Trophoblast cell (in vitro differentiated cells and primary cell): Measurements from ENCODE around the gene CDKL2.
A peak's percentile ranks its signal among the peaks of the same experiment; 100 is the strongest.

Experiments
- DNase-seq, 2 donors: peaks; one replicate each; pipeline ENCODE4 v3.0.0-alpha.2; 2016
- H2AFZ ChIP-seq: 2 replicates; pipeline ENCODE4 v1.6.1; 2013; ENCODE audit warnings: low read length, moderate library complexity, mild to moderate bottlenecking; ENCODE audit not compliant: insufficient read depth, poor library complexity
- H2AK5ac ChIP-seq: 2 replicates; pipeline ENCODE4 v1.6.1; 2013; ENCODE audit warnings: mild to moderate bottlenecking, low read length
- H2BK120ac ChIP-seq: 2 replicates; pipeline ENCODE4 v1.6.1; 2013; ENCODE audit warnings: low read length, mild to moderate bottlenecking, moderate library complexity; ENCODE audit not compliant: insufficient read depth, poor library complexity
- H2BK12ac ChIP-seq: 2 replicates; pipeline ENCODE4 v1.6.1; 2013; ENCODE audit warnings: mild to moderate bottlenecking, low read length, moderate library complexity
- H2BK5ac ChIP-seq: 2 replicates; pipeline ENCODE4 v1.6.1; 2013; ENCODE audit warnings: low read length, low read depth, moderate library complexity, mild to moderate bottlenecking; ENCODE audit not compliant: poor library complexity
- H3K14ac ChIP-seq: 2 replicates; pipeline ENCODE4 v1.6.1; 2013; ENCODE audit warnings: mild to moderate bottlenecking, low read length
- H3K18ac ChIP-seq: 2 replicates; pipeline ENCODE4 v1.6.1; 2013; ENCODE audit warnings: mild to moderate bottlenecking, low read length
- H3K23ac ChIP-seq: 2 replicates; pipeline ENCODE4 v1.6.1; 2013; ENCODE audit warnings: low read length
- H3K27ac ChIP-seq: 2 replicates; pipeline ENCODE4 v1.5.1; 2013; ENCODE audit warnings: low read depth, mild to moderate bottlenecking, inconsistent platforms, low read length, moderate library complexity
- H3K27me3 ChIP-seq: 2 replicates; pipeline ENCODE4 v1.6.1; 2013; ENCODE audit warnings: inconsistent platforms, mild to moderate bottlenecking, low read length, moderate library complexity; ENCODE audit not compliant: insufficient read depth
- H3K36me3 ChIP-seq, 2 experiments: 1 replicate in 1 of 2; 2 replicates in 1 of 2; pipeline ENCODE4 v1.6.1; 2013; ENCODE audit warnings: low read length in 2 of 2, mild to moderate bottlenecking in 2 of 2, moderate library complexity in 1 of 2; ENCODE audit not compliant: insufficient read depth in 2 of 2, control insufficient read depth in 1 of 2
- H3K4ac ChIP-seq: 2 replicates; pipeline ENCODE4 v1.6.1; 2013; ENCODE audit warnings: low read depth, mild to moderate bottlenecking, low read length, moderate library complexity
- H3K4me1 ChIP-seq, 2 experiments: 1 replicate in 1 of 2; 2 replicates in 1 of 2; pipeline ENCODE4 v1.6.1; 2013; ENCODE audit warnings: low read length in 2 of 2, mild to moderate bottlenecking in 2 of 2, moderate library complexity in 1 of 2; ENCODE audit not compliant: insufficient read depth in 2 of 2, control insufficient read depth in 1 of 2
- H3K4me2 ChIP-seq: 2 replicates; pipeline ENCODE4 v1.6.1; 2013; ENCODE audit warnings: inconsistent platforms, mild to moderate bottlenecking, low read length, moderate library complexity
- H3K4me3 ChIP-seq: 2 replicates; pipeline ENCODE4 v1.5.1; 2013; ENCODE audit warnings: mild to moderate bottlenecking, low read depth, low read length, inconsistent platforms
- H3K79me1 ChIP-seq: one replicate; pipeline ENCODE4 v1.6.1; 2013; ENCODE audit warnings: low read length
- H3K79me2 ChIP-seq: 2 replicates; pipeline ENCODE4 v1.6.1; 2013; ENCODE audit warnings: low read length, mild to moderate bottlenecking; ENCODE audit not compliant: control insufficient read depth, insufficient read depth, poor library complexity
- H3K9ac ChIP-seq: 2 replicates; pipeline ENCODE4 v1.6.1; 2013; ENCODE audit warnings: mild to moderate bottlenecking, low read length
- H3K9me3 ChIP-seq: 2 replicates; pipeline ENCODE4 v1.6.1; 2013; ENCODE audit warnings: low read depth, mild to moderate bottlenecking, control low read depth, inconsistent platforms, low read length; ENCODE audit not compliant: insufficient read depth
- H4K12ac ChIP-seq: 2 replicates; pipeline ENCODE4 v1.6.1; 2013; ENCODE audit warnings: low read depth, mild to moderate bottlenecking, low read length, moderate library complexity
- H4K8ac ChIP-seq: 2 replicates; pipeline ENCODE4 v1.6.1; 2013; ENCODE audit warnings: low read depth, mild to moderate bottlenecking, low read length, moderate library complexity
- H4K91ac ChIP-seq: one replicate; pipeline ENCODE4 v1.6.1; 2013; ENCODE audit warnings: low read depth, mild to moderate bottlenecking, low read length, moderate library complexity
- WGBS: extraction: QIAGEN DNeasy Blood & Tissue Kit; methylation state at CpG from one replicate; pipeline ENCODE4 v1.1.7; 2013; ENCODE audit warnings: missing lambda C conversion rate; ENCODE audit not compliant: insufficient read length, insufficient coverage; ENCODE audit errors: extremely low coverage; 5-methylcytosine and 5-hydroxymethylcytosine counted together

The CDKL2 gene

GRCh38 chr4:75605928-75606327, 24.4 kb downstream of the CDKL2 start:
- H3K14ac ChIP-seq, result no peak overlapping the region
- no peak for DNase-seq
- H3K18ac ChIP-seq, result no peak overlapping the region
- H4K8ac ChIP-seq, result no peak overlapping the region
- H3K4me2 ChIP-seq, result no peak overlapping the region
- no peaks in the 10 kb centered on the region for H3K79me1 ChIP-seq
- H2AK5ac ChIP-seq, result no peak overlapping the region
- H4K12ac ChIP-seq, result no peak overlapping the region
- no peaks in the 10 kb centered on the region for H3K36me3 ChIP-seq
- H2BK12ac ChIP-seq, result no peak overlapping the region
- H3K9me3 ChIP-seq, result no peaks in the 10 kb centered on the region
- no peaks in the 10 kb centered on the region for H3K27me3 ChIP-seq
- H3K9ac ChIP-seq, result no peak overlapping the region
- H3K4me1 ChIP-seq, result no peaks in the 10 kb centered on the region
- H4K91ac ChIP-seq, result no peak overlapping the region
- no peak overlapping the region for H3K23ac ChIP-seq
- WGBS, result no CpG with 5 or more reads among the region's 4 CpGs
- H3K27ac ChIP-seq, result no peak overlapping the region
- no peaks in the 10 kb centered on the region for H3K79me2 ChIP-seq
- H2AFZ ChIP-seq, result no peak overlapping the region
- no peak overlapping the region for H3K4ac ChIP-seq
- no peak overlapping the region for H3K4me3 ChIP-seq
- no peak overlapping the region for H2BK120ac ChIP-seq
- H2BK5ac ChIP-seq, result no peak overlapping the region

GRCh38 chr4:75599647-75600046, 30.7 kb downstream of the CDKL2 start:
- no peak overlapping the region for H3K4ac ChIP-seq
- no peak overlapping the region for H2AFZ ChIP-seq
- H3K18ac ChIP-seq, result no peak overlapping the region
- no peak for DNase-seq
- H3K79me1 ChIP-seq, result no peaks in the 10 kb centered on the region
- no peak overlapping the region for H4K12ac ChIP-seq
- no peak overlapping the region for H4K91ac ChIP-seq
- H3K4me2 ChIP-seq, result no peak overlapping the region
- H3K4me3 ChIP-seq, result no peak overlapping the region
- H3K9me3 ChIP-seq, result no peaks in the 10 kb centered on the region
- no peak overlapping the region for H3K9ac ChIP-seq
- WGBS, result no CpG with 5 or more reads among the region's 4 CpGs
- no peak overlapping the region for H2BK120ac ChIP-seq
- no peaks in the 10 kb centered on the region for H3K79me2 ChIP-seq
- H3K14ac ChIP-seq, result no peak overlapping the region
- H2BK12ac ChIP-seq, result no peak overlapping the region
- no peak overlapping the region for H3K27ac ChIP-seq
- no peaks in the 10 kb centered on the region for H3K36me3 ChIP-seq
- no peaks in the 10 kb centered on the region for H3K4me1 ChIP-seq
- peak overlapping the region; percentile 37 for H2AK5ac ChIP-seq
- H3K23ac ChIP-seq, result no peak overlapping the region
- H2BK5ac ChIP-seq, result no peak overlapping the region
- no peaks in the 10 kb centered on the region for H3K27me3 ChIP-seq
- H4K8ac ChIP-seq, result no peak overlapping the region

GRCh38 chr4:75598390-75598789, 31.9 kb downstream of the CDKL2 start:
- Histone ChIP-seq H3K4me2 (no peak overlapping the region), H2AK5ac (no peak overlapping the region), H3K4me3 (no peak overlapping the region), H3K9ac (no peak overlapping the region), H3K4ac (no peak overlapping the region), H4K8ac (no peak overlapping the region), H3K79me2 (no peaks in the 10 kb centered on the region), H3K4me1 (no peaks in the 10 kb centered on the region), H2BK120ac (no peak overlapping the region), H3K27me3 (no peaks in the 10 kb centered on the region), H3K79me1 (no peaks in the 10 kb centered on the region), H2AFZ (no peak overlapping the region), H4K91ac (no peak overlapping the region), H3K27ac (no peak overlapping the region), H3K9me3 (no peaks in the 10 kb centered on the region), H3K14ac (no peak overlapping the region), H3K23ac (no peak overlapping the region), H3K18ac (no peak overlapping the region), H3K36me3 (no peaks in the 10 kb centered on the region), H4K12ac (no peak overlapping the region), H2BK5ac (no peak overlapping the region), H2BK12ac (no peak overlapping the region)
- DNase-seq, result peak in 1 of 2 donors; percentile 21
- no CpG with 5 or more reads among the region's 3 CpGs for WGBS

- DNase-seq, result no peak
- Histone ChIP-seq H4K91ac (no peak overlapping the region), H3K4me1 (no peaks in the 10 kb centered on the region), H3K9ac (no peak overlapping the region), H3K18ac (no peak overlapping the region), H3K36me3 (no peaks in the 10 kb centered on the region), H2BK120ac (no peak overlapping the region), H3K23ac (no peak overlapping the region), H3K4me2 (no peak overlapping the region), H3K14ac (no peak overlapping the region), H4K12ac (no peak overlapping the region), H3K27me3 (no peaks in the 10 kb centered on the region), H3K79me2 (no peaks in the 10 kb centered on the region), H4K8ac (no peak overlapping the region), H2BK5ac (no peak overlapping the region), H3K9me3 (no peaks in the 10 kb centered on the region), H2AK5ac (no peak overlapping the region), H2AFZ (no peak overlapping the region), H3K27ac (no peak overlapping the region), H3K4ac (no peak overlapping the region), H2BK12ac (no peak overlapping the region), H3K79me1 (no peaks in the 10 kb centered on the region), H3K4me3 (no peak overlapping the region)
- no CpG with 5 or more reads among the region's 3 CpGs for WGBS
Measured at GRCh38 chr4:75596061-75596460, 34.3 kb downstream of the CDKL2 start.
